GM21723 (cell line): ENCODE results near the gene FHDC1.

ENCODE experiments used
- ATAC-seq: cut with Tn5 transposase; IDR thresholded peaks from one replicate; pipeline ENCODE4 v1.9.1; 2021; ENCODE audit warnings: mild to moderate bottlenecking, moderate library complexity; ENCODE audit not compliant: unreplicated experiment

FHDC1 gene

DNA sequence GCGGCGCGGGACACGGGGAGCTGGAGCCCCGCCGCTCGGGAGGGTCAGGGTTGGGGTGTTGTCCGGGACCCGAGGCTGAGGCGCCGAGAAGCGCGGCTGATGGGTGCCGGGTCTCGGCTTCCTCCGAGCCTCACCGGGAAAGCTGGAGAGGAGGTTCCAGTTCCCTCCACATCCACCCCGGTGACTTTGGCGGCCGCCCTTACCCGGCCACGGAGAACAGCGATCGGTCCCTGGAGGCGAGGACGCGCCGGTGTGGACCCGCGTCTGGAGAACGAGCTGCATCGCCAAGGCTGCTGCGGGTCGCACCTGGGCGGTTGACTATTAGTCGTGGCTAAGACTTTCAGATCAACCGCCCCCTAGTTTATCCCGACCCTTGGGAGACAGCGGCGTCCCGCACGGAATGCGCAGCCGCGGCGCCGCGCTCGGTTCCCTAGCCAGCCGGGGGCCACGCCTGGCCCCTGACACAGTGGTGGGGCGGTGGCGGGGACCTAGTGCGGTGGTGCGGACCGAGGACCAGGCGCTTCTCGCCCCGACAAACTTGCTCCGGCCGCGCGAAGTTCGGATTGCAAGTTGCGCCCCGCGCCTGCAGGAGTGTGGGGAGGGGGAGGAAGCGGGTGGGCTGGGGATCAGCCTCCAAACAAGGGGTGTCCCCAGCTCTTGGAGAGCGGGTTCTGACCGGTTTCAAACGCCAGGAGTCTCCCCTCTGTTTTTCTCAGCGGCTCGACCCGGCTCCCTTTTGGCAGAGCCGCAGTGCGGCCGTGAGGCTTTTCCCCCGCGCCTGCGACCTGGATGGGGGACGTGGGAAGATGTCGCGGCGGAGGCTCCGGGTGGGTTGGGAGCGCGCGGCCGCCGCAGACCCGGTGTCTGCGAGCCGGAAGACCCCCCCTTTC lies 568 bp downstream of the FHDC1 start:
- ATAC-seq = no peak

- no peak for ATAC-seq
Observed at GRCh38 chr4:152937336-152938236, 1.5 kb downstream of the FHDC1 start.

DNA sequence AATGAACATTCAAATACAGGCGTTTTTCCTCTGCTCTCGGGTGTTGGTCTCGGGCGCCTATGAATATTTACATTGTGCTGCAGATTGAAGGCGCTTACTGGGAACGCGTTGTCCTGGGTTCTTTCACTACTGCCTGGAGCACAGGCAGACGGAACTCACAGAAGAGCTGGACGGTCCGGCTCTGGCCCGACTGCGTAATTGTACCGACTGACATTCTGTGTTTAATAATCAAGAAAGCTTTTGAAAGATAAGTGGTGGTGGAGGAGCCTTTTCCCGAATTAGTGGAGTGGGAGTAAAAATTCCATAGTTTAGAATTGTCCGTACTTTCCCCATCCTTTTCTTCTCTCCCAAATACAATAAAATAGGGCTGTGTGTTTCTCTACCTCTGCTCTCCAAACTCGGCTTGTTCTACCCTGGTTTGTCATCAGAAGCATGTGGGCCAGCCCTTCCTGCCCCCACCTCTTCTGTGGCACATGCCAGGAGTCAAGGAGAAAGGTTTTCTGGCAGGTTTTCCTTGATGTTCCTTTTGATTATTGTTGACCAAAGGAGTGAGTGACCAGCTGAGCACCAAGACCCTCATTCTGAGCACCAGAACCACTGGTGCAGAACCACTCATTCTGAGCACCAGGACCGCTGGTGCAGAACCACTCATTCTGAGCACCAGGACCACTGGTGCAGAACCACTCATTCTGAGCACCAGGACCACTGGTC lies 2.3 kb downstream of the FHDC1 start:
- ATAC-seq = no peak

DNA sequence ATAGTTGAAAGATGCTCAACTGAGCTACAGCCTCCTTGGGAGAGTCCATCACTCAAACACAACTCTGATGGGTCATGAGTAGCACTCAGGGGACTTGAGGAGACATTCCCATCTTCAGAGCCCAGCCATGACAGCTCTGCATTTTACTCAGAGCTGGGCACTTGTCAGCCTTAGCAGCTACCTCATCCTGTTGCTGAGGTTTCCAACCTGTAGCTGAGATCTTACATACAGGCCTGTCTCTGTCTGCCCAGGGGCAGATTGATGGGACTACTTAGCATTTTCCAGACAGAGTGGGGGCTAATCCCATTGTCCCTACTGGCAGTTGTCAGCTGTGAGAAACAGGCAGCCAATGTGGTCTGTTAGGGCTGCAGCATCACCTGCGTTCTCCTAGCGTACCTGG lies 3.5 kb downstream of the FHDC1 start:
- ATAC-seq = no peak

- ATAC-seq = no peak
Observed at GRCh38 chr4:152940461-152940860, 4.3 kb downstream of the FHDC1 start.

GRCh38 chr4:152941411-152941810 lies 5.3 kb downstream of the FHDC1 start:
- ATAC-seq = no peak

GRCh38 chr4:152942346-152942745 lies 6.2 kb downstream of the FHDC1 start:
- no peak for ATAC-seq

DNA sequence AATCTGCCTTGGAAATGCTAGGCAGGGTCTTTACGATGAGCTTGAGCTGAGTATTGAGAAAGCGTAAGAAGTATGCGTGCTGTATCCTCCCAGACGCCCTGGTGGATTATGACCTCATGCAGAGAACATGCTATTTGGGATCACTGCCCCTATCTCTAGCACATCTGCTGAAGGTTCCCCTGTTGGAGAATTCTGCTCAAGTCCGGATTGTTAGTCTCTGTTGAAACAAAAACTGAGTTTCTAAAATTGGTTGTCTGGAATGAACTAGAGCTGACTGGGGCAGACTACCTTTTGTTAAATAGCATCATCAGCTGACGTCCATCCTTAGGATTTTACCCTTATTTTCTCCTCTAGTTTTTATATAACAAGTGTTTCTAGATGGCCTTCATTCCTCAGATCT lies 7.5 kb downstream of the FHDC1 start:
- ATAC-seq = no peak

DNA sequence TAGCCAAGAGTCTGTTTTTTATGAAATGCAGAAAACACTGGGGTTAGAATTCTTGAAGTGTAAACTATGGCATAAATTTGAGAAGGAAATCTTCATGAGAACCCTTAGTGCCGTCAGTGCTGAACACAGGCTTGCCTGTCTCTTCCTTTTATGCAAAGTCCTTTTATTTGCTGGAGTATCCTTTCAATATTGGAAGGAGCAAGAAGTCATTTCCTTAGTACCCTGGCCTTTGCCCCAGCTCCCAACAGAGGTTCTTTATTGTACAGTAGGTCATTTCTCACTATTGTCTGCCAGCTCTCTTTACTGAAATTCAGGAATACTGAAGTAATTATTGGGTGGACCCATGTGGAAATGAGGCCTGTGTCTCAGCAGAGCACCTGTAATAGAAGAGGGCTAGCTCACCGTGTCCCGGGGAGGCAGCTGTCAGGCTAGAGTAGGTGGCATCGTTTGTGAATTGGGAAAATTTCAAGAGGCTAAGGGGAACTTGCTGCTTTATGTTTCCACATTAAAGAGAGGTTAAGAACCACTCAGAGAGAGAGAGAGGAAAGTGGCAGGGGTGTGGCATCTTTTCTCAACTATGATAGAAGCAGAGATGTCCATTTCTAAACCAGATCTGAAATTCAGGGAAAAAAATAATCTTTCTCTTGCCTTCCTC lies 8.7 kb downstream of the FHDC1 start:
- no peak for ATAC-seq

- no peak for ATAC-seq
Observed at GRCh38 chr4:152945639-152946038, 9.5 kb downstream of the FHDC1 start.

- ATAC-seq = no peak
Observed at GRCh38 chr4:152946446-152946845, 10.3 kb downstream of the FHDC1 start.

GRCh38 chr4:152947311-152947710 lies 11.2 kb downstream of the FHDC1 start:
- ATAC-seq = no peak

DNA sequence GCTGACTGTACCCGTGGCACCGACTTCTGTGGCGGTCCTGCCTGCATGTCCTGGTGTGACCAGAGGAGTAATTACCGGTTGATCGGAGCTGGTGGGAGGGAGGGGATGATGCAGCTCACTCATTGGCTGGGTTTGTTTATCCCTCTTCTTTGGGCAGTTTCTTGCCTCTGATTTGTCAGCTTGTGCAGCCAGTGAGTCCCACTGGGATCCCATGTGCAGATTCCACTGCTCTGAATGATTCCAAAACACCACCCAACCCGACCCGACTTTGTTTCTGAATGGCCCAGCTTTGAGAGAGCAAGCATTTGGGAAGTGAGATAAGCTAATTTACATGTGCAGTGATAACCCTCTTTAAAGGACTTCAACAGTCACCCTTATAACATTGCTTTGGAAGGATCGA lies 13.8 kb downstream of the FHDC1 start:
- no peak for ATAC-seq

DNA sequence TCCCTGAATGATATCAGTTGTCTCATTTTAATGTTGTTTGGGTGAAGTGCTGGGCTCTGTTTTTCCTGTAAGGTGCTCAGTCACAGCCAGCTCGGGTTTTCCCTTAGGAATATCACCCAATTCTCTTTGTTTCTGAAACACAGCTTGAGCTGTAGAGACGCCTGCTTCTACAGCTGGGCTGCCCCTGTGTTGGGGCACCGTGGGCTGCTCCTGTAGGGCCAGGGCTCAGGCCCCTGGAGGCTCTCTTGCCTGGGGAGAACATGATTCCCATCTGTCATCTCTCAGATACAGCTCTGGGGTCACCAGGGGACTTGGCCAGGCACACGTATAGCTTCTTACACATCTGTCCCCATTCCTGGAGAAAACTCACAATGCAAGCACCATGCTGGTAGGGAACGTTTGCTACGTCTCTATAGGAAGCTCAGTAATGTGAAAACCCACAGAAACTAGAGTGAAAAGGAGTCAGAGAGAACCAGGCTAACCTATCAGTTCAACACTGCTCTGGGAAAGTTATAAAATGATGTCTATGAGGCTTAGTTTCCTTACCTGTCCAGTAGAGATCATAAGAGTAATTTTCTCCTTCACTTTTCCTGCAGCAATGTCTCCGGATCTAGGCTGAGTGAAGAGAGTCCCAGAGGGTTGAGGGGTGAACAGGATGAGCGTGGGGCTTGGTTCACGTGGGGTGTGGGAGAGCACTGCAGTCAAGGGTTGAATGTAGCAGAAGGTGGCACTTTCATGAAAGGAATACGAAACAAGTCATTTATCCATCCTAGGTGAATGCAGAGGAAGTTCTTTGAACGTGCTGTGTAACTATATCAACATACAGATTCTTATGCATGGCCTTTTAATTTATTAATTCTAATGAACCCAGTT lies 14.5 kb downstream of the FHDC1 start:
- no peak for ATAC-seq

GRCh38 chr4:152951348-152951747 lies 15.2 kb downstream of the FHDC1 start:
- no peak for ATAC-seq

- no peak for ATAC-seq
Observed at GRCh38 chr4:152953514-152953913, 17.4 kb downstream of the FHDC1 start.

- no peak for ATAC-seq
Observed at GRCh38 chr4:152954741-152955140, 18.6 kb downstream of the FHDC1 start.

DNA sequence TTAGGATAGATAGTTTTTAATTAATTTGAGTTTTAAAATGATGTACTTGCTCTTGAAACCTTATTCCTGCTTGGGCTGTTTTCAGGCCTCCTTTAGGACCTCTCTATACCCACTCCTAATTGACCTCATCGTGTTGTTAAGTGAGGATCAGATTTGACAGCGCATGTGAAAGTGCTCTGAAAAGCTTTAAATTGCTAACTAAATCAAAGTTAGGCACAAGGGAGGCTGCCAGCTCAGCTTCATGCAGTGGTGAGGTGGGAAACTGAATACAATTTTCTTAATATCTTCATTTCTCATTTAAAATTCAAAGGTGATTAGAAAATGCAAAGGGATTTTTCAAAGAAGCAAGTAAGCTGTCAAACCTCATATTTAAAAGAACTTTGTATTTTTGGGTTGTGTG lies 20.0 kb downstream of the FHDC1 start:
- no peak for ATAC-seq

DNA sequence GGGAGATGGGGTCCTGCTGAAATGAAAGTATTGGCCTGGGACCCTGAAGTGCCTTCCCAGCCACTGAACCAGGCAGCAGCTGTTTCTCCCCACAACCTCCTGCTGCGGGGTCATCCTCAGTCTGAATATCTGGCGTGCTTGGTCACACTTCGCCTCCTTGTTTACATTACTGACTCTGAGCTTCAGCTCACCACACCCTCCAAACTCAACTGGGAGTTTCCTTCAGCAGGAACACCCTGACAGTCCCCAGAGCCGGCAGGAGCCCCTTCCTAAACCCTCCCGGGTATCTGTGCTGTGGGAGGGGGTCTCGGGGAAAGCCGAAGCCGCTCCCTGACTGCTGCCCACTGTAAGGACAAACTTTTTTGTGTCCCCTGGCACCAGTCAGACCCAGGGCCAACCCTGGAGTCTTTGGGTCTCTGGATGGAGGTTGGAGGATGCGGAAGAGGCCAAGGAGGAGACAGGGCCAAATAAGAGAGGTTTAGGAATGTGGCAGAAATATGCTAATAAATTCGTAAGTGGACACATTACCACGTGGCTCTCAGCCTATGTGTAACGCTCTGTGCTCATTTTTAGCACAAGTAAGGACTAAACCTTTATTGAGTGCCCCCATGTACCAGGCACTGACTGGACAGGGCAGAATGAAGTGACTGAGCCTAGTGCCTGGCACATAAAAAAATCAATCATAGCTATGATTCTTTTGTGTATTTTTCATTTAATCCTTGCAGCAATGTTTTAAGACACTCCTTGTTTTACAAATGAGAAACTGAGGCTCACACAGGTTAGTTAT lies 20.7 kb downstream of the FHDC1 start:
- ATAC-seq = no peak
